Fibroblast of mammary gland (primary cell): ENCODE results near the gene IL10RB.

Experiments
- DNase-seq: peaks from one replicate; pipeline ENCODE4 v3.0.0-alpha.2; 2010; ENCODE audit warnings: low read depth
- H3K4me3 ChIP-seq: 2 replicates; pipeline ENCODE4 v1.5.1; 2011; ENCODE audit warnings: low read depth, mild to moderate bottlenecking, low read length, moderate library complexity; ENCODE audit not compliant: control insufficient read depth
- CTCF ChIP-seq: conservative IDR thresholded peaks from 2 replicates; pipeline ENCODE4 v1.5.1; 2011; ENCODE audit warnings: low read depth, low read length, inconsistent platforms; ENCODE audit not compliant: control insufficient read depth, insufficient read depth

Gene IL10RB

GRCh38 chr21:33296156-33296555, 30.0 kb downstream of the IL10RB start:
- DNase-seq = no peak
- no peak overlapping the region for H3K4me3 ChIP-seq
- TF ChIP-seq CTCF = no peak

- no peak for DNase-seq
- H3K4me3 ChIP-seq = no peak overlapping the region
- no peak for TF ChIP-seq CTCF
Observed at GRCh38 chr21:33299181-33299752, 33.1 kb downstream of the IL10RB start.

- TF ChIP-seq CTCF = no peak
Observed at GRCh38 chr21:33300701-33301631, 34.8 kb downstream of the IL10RB start.

GRCh38 chr21:33301632-33302002, 35.5 kb downstream of the IL10RB start:
- no peak overlapping the region for H3K4me3 ChIP-seq
- no peak for TF ChIP-seq CTCF
- DNase-seq = no peak

More at GRCh38 chr21:33300701-33301631, 34.8 kb downstream of the IL10RB start:
- no peak overlapping the region for H3K4me3 ChIP-seq
- DNase-seq = no peak

DNA sequence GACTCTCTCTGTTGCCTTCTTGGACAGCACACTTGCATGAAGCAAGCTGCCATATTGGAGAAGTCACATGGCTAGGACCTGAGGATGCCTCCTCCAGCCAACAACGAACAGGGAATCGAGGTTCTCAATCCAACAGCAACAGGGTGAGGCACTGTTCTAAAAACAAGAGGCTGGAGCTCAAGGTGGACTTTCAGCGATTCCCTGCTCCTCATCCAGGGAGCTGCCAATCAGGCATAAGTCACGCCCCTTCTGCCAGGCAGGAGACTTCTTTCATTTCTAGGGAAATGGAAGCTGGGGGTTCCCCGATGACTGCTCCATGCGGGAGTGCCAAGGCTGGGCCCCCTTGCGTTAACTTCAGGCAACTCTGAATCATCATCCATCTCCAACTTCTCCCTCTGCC, 35.9 kb downstream of the IL10RB start:
- no peak for DNase-seq
- no peak overlapping the region for H3K4me3 ChIP-seq
- TF ChIP-seq CTCF = no peak

- TF ChIP-seq CTCF = no peak
- H3K4me3 ChIP-seq = no peak overlapping the region
- DNase-seq = no peak
Observed at GRCh38 chr21:33302796-33303195, 36.6 kb downstream of the IL10RB start.
